Prostate gland (tissue), 2 donors: Measurements from ENCODE around the gene OSBP. TPM values are rescaled to one million over a fixed set of nuclear protein-coding genes. Genes with fewer than 3 reads are reported as not detected.

ENCODE experiments used
- DNase-seq: peaks from one replicate; pipeline ENCODE4 v3.0.0-alpha.2; 2019; ENCODE audit warnings: low spot score
- H3K27ac ChIP-seq, 2 donors: fragments of 200-600 bp; sonication (generic); 2 replicates each; pipeline ENCODE4 v1.5.1; 2017 to 2019
- H3K27me3 ChIP-seq: fragments of 200-600 bp; sonication (generic); replicated peaks from 2 replicates; pipeline ENCODE4 v1.5.1; 2019; ENCODE audit not compliant: insufficient read depth
- H3K36me3 ChIP-seq, 2 donors: fragments of 200-600 bp; sonication (generic); 1 replicate in 1 of 2; 2 replicates in 1 of 2; pipeline versions ENCODE4 v1.5.1 to v1.8.1; 2017 to 2019
- H3K4me1 ChIP-seq: fragments of 200-600 bp; sonication (generic); replicated peaks from 2 replicates; pipeline ENCODE4 v1.5.1; 2019
- H3K4me3 ChIP-seq, 2 donors: fragments of 200-600 bp; sonication (generic); 2 replicates each; pipeline ENCODE4 v1.5.1; 2017 to 2019
- H3K9me3 ChIP-seq: fragments of 200-600 bp; sonication (generic); 2 replicates; pipeline ENCODE4 v1.5.1; 2017
- CTCF ChIP-seq, 4 experiments: fragments of 200-600 bp in 2 of 4; fragments of 450-650 bp in 2 of 4; sonication (generic) in 2 of 4; IDR thresholded peaks; 1 replicate in 3 of 4; 2 replicates in 1 of 4; pipeline ENCODE4 v1.5.1; 2016 to 2019; ENCODE audit warnings: antibody characterized with exemption in 4 of 4, mild to moderate bottlenecking in 2 of 4, moderate library complexity in 2 of 4
- POLR2A ChIP-seq: fragments of 450-650 bp; IDR thresholded peaks from one replicate; pipeline ENCODE4 v1.6.1; 2016; ENCODE audit warnings: antibody characterized with exemption, mild to moderate bottlenecking
- POLR2AphosphoS5 ChIP-seq: sonication (generic); formaldehyde crosslinking; IDR thresholded peaks from one replicate; pipeline ENCODE4 v1.6.1; 2017; ENCODE audit warnings: antibody characterized with exemption
- WGBS: methylation state at CpG from one replicate; pipeline ENCODE4 v1.1.5; 2018; 5-methylcytosine and 5-hydroxymethylcytosine counted together
- intact Hi-C: fragments of 100-400 bp; cut with DNase I; formaldehyde crosslinking; loops from one replicate; pipeline ENCODE4 v1.14.2; 2022
- total RNA-seq, 2 donors: library from RNA; depleted of rRNA; stranded (reverse); fragments of >200 nt; gene quantifications; one replicate each; pipeline ENCODE4 v1.1.0, GENCODE V29; 2016

OSBP gene
- total RNA-seq, 2 donors from 2014 or later: 46.1 to 49.0 TPM

- Histone ChIP-seq H3K4me1 (no peaks in the 10 kb centered on the region), H3K27me3 (no peaks in the 10 kb centered on the region), H3K36me3 (no peaks in the 10 kb centered on the region), H3K4me3 (peak overlapping the region; percentile 68 to 70), H3K27ac (peak overlapping the region; percentile 85 to 86), H3K9me3 (no peaks in the 10 kb centered on the region)
- intact Hi-C loops: no loop called here
- peak; percentile 68 for DNase-seq
- TF ChIP-seq CTCF (IDR thresholded peaks at IDR 0.05): no peak
- TF ChIP-seq POLR2A: no peak
- peak; percentile 76 for TF ChIP-seq POLR2AphosphoS5
- under 1% methylated on average over 18 of the region's 18 CpGs for WGBS
Observed at GRCh38 chr11:59560290-59560701, 55.3 kb downstream of the OSBP start.

GRCh38 chr11:59559886-59560285 lies 55.7 kb downstream of the OSBP start:
- TF ChIP-seq POLR2A (no peak), POLR2AphosphoS5 (no peak), CTCF (IDR thresholded peaks at IDR 0.05) (no peak)
- no peaks in the 10 kb centered on the region for H3K27me3 ChIP-seq
- intact Hi-C loops: loop anchor here (10.0 kb wide), 1 partner anchor 1775 kb away; the partner anchor contains the start of genes DDB1 and TKFC
- no peak overlapping the region for H3K27ac ChIP-seq
- DNase-seq: no peak
- H3K36me3 ChIP-seq: no peaks in the 10 kb centered on the region
- 49% methylated on average over 8 of the region's 8 CpGs for WGBS
- H3K4me1 ChIP-seq: no peaks in the 10 kb centered on the region
- H3K4me3 ChIP-seq: peak overlapping the region in 1 of 2 donors; percentile 70
- no peaks in the 10 kb centered on the region for H3K9me3 ChIP-seq

- intact Hi-C loops: loop anchor here (10.0 kb wide), 1 partner anchor 1777 kb away; the partner anchor contains the start of genes DDB1 and TKFC
- no peaks in the 10 kb centered on the region for H3K4me1 ChIP-seq
- WGBS: 65% methylated on average over 7 of the region's 7 CpGs
Observed at GRCh38 chr11:59558270-59558643, 57.3 kb downstream of the OSBP start.

GRCh38 chr11:59556917-59557348 lies 58.6 kb downstream of the OSBP start:
- Histone ChIP-seq H3K27me3 (no peaks in the 10 kb centered on the region), H3K27ac (peak overlapping the region in 1 of 2 donors; percentile 16), H3K4me1 (no peaks in the 10 kb centered on the region), H3K36me3 (no peaks in the 10 kb centered on the region), H3K9me3 (no peaks in the 10 kb centered on the region), H3K4me3 (no peak overlapping the region)
- no peak for TF ChIP-seq POLR2A
- no peak for TF ChIP-seq POLR2AphosphoS5
- TF ChIP-seq CTCF (IDR thresholded peaks at IDR 0.05): no peak
- no peak for DNase-seq
- intact Hi-C loops: loop anchor here (10.0 kb wide), 1 partner anchor 1778 kb away; the partner anchor contains the start of genes DDB1 and TKFC
- 24% methylated on average over 13 of the region's 13 CpGs for WGBS

More at GRCh38 chr11:59558270-59558643, 57.3 kb downstream of the OSBP start:
- no peaks in the 10 kb centered on the region for H3K27me3 ChIP-seq
- no peaks in the 10 kb centered on the region for H3K9me3 ChIP-seq
- no peak for DNase-seq
- H3K36me3 ChIP-seq: no peaks in the 10 kb centered on the region
- TF ChIP-seq POLR2A (no peak), CTCF (IDR thresholded peaks at IDR 0.05) (no peak), POLR2AphosphoS5 (no peak)
- no peak overlapping the region for H3K4me3 ChIP-seq
- no peak overlapping the region for H3K27ac ChIP-seq
